SU-DHL-6 (cell line): ENCODE results near the gene FUT1.

Source experiments
- EZH2phosphoT487 ChIP-seq: fragments of 200-600 bp; sonication (generic), shearing (Covaris generic); conservative IDR thresholded peaks from 2 replicates; pipeline ENCODE4 v1.6.1; 2018; ENCODE audit warnings: mild to moderate bottlenecking, antibody characterized with exemption, low read length, moderate library complexity, mixed read lengths
- TF ChIP-seq, protein P1 (sequence below): fragments of 200-600 bp; sonication (generic); IDR thresholded peaks from one replicate; pipeline ENCODE4 v1.5.1; 2017; ENCODE audit warnings: antibody characterized with exemption, mild to moderate bottlenecking, low read length, moderate library complexity; ENCODE audit not compliant: insufficient read depth, poor library complexity, severe bottlenecking

DNA sequence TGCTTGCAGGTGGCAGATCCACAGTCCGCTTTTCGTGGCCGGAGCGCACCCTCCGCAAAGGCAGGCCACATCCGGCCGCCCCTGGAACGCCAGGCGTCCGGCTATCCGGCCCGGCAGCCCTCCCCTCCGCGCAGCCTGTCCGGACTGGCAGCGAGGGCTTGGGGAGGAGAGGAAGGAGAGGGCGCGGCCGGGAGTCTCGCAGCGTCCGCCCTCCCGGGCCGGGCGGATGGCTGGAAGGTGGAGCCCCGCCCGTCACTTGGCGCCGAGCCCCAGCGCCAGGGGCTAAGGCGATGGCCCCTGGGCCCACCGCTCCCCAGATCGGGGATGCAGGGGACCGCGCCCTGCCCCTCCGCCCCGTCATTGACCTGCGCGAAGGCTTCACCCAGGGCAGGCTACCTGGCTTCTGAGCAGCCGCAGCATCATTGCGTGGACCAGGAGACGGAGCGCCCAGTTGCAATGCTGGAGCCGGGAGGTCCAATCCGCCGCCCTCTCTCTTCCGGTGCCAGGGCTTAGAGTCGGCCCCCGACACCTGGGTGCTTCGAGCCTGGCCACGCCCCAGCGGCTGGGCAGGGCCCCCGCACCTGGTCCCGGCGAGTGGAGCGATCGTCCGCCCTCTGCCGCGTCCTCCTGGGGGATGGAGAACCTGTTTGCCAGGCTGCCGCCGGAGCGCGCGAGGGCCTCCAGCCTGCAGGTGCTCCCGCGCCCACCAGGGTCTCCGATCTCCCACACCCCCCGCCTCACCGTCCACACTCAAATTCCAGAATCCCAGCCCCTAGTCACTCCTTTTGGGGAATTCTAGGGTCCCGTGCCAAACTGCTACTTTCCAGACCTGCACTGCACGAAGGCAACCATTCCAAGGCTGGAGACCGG, at the start of gene FUT1:
- TF ChIP-seq, protein P1, sequence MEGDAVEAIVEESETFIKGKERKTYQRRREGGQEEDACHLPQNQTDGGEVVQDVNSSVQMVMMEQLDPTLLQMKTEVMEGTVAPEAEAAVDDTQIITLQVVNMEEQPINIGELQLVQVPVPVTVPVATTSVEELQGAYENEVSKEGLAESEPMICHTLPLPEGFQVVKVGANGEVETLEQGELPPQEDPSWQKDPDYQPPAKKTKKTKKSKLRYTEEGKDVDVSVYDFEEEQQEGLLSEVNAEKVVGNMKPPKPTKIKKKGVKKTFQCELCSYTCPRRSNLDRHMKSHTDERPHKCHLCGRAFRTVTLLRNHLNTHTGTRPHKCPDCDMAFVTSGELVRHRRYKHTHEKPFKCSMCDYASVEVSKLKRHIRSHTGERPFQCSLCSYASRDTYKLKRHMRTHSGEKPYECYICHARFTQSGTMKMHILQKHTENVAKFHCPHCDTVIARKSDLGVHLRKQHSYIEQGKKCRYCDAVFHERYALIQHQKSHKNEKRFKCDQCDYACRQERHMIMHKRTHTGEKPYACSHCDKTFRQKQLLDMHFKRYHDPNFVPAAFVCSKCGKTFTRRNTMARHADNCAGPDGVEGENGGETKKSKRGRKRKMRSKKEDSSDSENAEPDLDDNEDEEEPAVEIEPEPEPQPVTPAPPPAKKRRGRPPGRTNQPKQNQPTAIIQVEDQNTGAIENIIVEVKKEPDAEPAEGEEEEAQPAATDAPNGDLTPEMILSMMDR = no peak
- no peak for TF ChIP-seq EZH2phosphoT487
